Esophagus muscularis mucosa (tissue), 4 donors: ENCODE results near the gene SLC29A3.

Experiments
- EP300 ChIP-seq: sonication (generic); formaldehyde crosslinking; IDR thresholded peaks from one replicate; pipeline ENCODE4 v1.6.1; 2017; ENCODE audit warnings: antibody characterized with exemption
- POLR2AphosphoS5 ChIP-seq, 2 donors: sonication (generic); formaldehyde crosslinking; IDR thresholded peaks; one replicate each; pipeline ENCODE4 v1.6.1; 2017; ENCODE audit warnings: antibody characterized with exemption in 2 of 2
- TF ChIP-seq, protein P1 (sequence below), 3 experiments: fragments of 200-600 bp in 2 of 3; fragments of 450-650 bp in 1 of 3; sonication (generic) in 2 of 3; IDR thresholded peaks; one replicate each; pipeline ENCODE4 v1.5.1; 2017 to 2019; ENCODE audit warnings: antibody characterized with exemption in 3 of 3, mild to moderate bottlenecking in 2 of 3, moderate library complexity in 1 of 3

DNA sequence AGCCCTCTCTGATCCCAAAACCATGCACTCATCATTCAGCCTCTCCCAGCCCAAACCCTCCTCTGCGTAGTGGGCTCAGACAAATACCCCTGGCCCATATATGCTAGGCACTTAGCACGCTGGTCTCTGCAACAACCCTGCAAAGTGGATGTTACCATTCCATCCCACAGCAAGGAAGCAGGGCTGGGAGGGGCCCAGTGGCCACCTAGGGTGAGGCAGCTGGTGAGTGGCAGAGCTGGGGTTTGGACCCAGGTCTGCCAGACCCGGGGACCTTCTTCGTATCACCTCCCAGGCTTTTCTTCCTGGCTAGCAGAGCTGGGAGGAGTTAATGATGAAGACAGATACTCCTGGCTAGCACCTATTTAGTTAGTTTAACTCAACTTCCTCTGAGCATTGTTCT, 33.1 kb upstream of the SLC29A3 start:
- TF ChIP-seq, protein P1, sequence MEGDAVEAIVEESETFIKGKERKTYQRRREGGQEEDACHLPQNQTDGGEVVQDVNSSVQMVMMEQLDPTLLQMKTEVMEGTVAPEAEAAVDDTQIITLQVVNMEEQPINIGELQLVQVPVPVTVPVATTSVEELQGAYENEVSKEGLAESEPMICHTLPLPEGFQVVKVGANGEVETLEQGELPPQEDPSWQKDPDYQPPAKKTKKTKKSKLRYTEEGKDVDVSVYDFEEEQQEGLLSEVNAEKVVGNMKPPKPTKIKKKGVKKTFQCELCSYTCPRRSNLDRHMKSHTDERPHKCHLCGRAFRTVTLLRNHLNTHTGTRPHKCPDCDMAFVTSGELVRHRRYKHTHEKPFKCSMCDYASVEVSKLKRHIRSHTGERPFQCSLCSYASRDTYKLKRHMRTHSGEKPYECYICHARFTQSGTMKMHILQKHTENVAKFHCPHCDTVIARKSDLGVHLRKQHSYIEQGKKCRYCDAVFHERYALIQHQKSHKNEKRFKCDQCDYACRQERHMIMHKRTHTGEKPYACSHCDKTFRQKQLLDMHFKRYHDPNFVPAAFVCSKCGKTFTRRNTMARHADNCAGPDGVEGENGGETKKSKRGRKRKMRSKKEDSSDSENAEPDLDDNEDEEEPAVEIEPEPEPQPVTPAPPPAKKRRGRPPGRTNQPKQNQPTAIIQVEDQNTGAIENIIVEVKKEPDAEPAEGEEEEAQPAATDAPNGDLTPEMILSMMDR (IDR thresholded peaks at IDR 0.05) = no peak
- no peak for TF ChIP-seq EP300
- TF ChIP-seq POLR2AphosphoS5 (IDR thresholded peaks at IDR 0.05) = no peak
